Spleen (tissue), 11 donors: ENCODE data around the gene PPBP. TPM values are rescaled to one million over a fixed set of nuclear protein-coding genes. Genes with fewer than 3 reads are reported as not detected.
"Not testable (repeated sequence)": the region's sequence is repeated elsewhere in the genome, so short reads cannot be mapped to it uniquely, and the experiment has no call there.

Experiments used
- DNase-seq: peaks from one replicate; pipeline ENCODE4 v3.0.0-alpha.2; 2020
- H3K27ac ChIP-seq, 8 donors: fragments of 200-600 bp; sonication (generic) in 7 of 8; 1 replicate in 4 of 8; 2 replicates in 4 of 8; pipeline versions ENCODE4 v1.5.0 to v1.8.0; 2016 to 2021; ENCODE audit warnings: inconsistent platforms in 4 of 8, mild to moderate bottlenecking in 4 of 8, moderate library complexity in 1 of 8
- H3K27me3 ChIP-seq, 7 donors: fragments of 200-600 bp; sonication (generic) in 6 of 7; replicated peaks in 1 of 7; 1 replicate in 4 of 7; 2 replicates in 3 of 7; pipeline versions ENCODE4 v1.5.0 to v1.8.0; 2016 to 2021; ENCODE audit warnings: inconsistent platforms in 3 of 7, mild to moderate bottlenecking in 1 of 7
- H3K36me3 ChIP-seq, 6 donors: fragments of 200-600 bp; sonication (generic) in 5 of 6; 1 replicate in 4 of 6; 2 replicates in 2 of 6; pipeline versions ENCODE4 v1.5.0 to v1.8.0; 2016 to 2021; ENCODE audit warnings: inconsistent platforms in 2 of 6
- H3K4me1 ChIP-seq, 6 donors: fragments of 200-600 bp; sonication (generic) in 5 of 6; 1 replicate in 3 of 6; 2 replicates in 3 of 6; pipeline versions ENCODE4 v1.5.0 to v1.8.0; 2016 to 2021; ENCODE audit warnings: inconsistent platforms in 3 of 6
- H3K4me3 ChIP-seq, 8 donors: fragments of 200-600 bp; sonication (generic) in 7 of 8; 1 replicate in 4 of 8; 2 replicates in 4 of 8; pipeline versions ENCODE4 v1.5.0 to v1.8.0; 2016 to 2021; ENCODE audit warnings: inconsistent platforms in 4 of 8, mild to moderate bottlenecking in 4 of 8, moderate library complexity in 2 of 8
- H3K9me3 ChIP-seq, 8 donors: fragments of 200-600 bp; sonication (generic) in 7 of 8; 1 replicate in 4 of 8; 2 replicates in 4 of 8; pipeline versions ENCODE4 v1.5.0 to v1.8.0; 2016 to 2021; ENCODE audit warnings: inconsistent platforms in 4 of 8
- POLR2A ChIP-seq, 3 donors: fragments of 450-650 bp; IDR thresholded peaks; one replicate each; pipeline ENCODE4 v1.5.1; 2017; ENCODE audit warnings: antibody characterized with exemption in 3 of 3, mild to moderate bottlenecking in 1 of 3
- POLR2AphosphoS5 ChIP-seq, 3 donors: sonication (generic); formaldehyde crosslinking; IDR thresholded peaks; one replicate each; pipeline ENCODE4 v1.5.1; 2017; ENCODE audit warnings: antibody characterized with exemption in 3 of 3
- WGBS, 5 donors: extraction: QIAGEN DNeasy Blood & Tissue Kit in 3 of 5; methylation state at CpG; one replicate each; pipeline versions ENCODE4 v1.1.5 to v1.1.7; 2013 to 2018; 5-methylcytosine and 5-hydroxymethylcytosine counted together
- intact Hi-C: fragments of 100-400 bp; cut with DNase I; formaldehyde crosslinking; loops from one replicate; pipeline ENCODE4 v1.15.0; 2023; ENCODE audit warnings: low total_unique reads
- polyA plus RNA-seq, 3 donors: library from polyadenylated mRNA; stranded (reverse); fragments of 200-250 nt; gene quantifications; one replicate each; pipeline ENCODE4 v1.2.1, GENCODE V29; 2013
- total RNA-seq, 7 donors: library from RNA; depleted of rRNA in 3 of 7; stranded (reverse); fragments of >200 nt in 3 of 7; fragmentation: NEBNext Ultra II Directional in 4 of 7; extraction: Animal tissue kit (Norgen Biotek cat#: 25700) in 4 of 7; gene quantifications; one replicate each; pipeline versions ENCODE4 v1.1.0 to v1.2.1, GENCODE V29; 2016 to 2021
- TF ChIP-seq, protein P1 (sequence below), 11 experiments: fragments of 200-600 bp in 7 of 11; fragments of 450-650 bp in 4 of 11; sonication (generic) in 4 of 11; IDR thresholded peaks in 8 of 11; conservative IDR thresholded peaks in 3 of 11; 1 replicate in 7 of 11; 2 replicates in 4 of 11; pipeline versions ENCODE4 v1.4.0 to v1.8.0; 2016 to 2021; ENCODE audit warnings: antibody characterized with exemption in 11 of 11, inconsistent platforms in 4 of 11, mild to moderate bottlenecking in 1 of 11
- donor health status: healthy with polysubstance abuse.
- donor health status: DM: no; HTN: no; CAD: no; lungs with moderate emphysema.
- donor health status: DM: no; HTN: no; CAD: no.
- donor health status: Bipolar disorder and iron deficiency.
- donor health status: healthy.
- donor health status: DM: no; HTN: no; CAD: no.
- donor health status: DM: yes; HTN: yes; CAD: no.

The PPBP gene
- total and polyA plus RNA-seq, 10 donors = 12.9 to 232 (median 102) TPM

DNA sequence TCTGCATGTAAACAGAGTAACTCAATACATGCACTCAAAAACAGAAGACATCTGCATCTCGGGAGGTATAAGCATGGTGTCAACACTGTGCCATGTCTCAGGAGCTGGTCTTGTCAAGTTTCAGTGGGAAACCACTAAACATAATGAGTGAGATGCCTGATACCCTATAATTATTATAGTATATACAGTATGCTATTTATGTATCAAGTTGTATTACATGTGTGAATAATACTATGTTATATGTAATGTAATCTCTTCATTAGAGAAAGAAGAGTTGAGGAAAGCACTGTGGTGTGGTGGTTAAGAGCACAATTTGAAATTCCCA, 2.5 kb downstream of the PPBP start:
- DNase-seq = no peak
- intact Hi-C loops = no loop called here
- Histone ChIP-seq H3K9me3 (no peaks in the 10 kb centered on the region), H3K27me3 (peaks cover 0 to 8% (median 0%) of the 10 kb centered on the region in 7 donors), H3K27ac (no peak overlapping the region), H3K36me3 (no peaks in the 10 kb centered on the region), H3K4me3 (no peak overlapping the region), H3K4me1 (peaks cover 0 to 9% (median 0%) of the 10 kb centered on the region in 6 donors)
- TF ChIP-seq POLR2AphosphoS5 (IDR thresholded peaks at IDR 0.05) = no peak
- TF ChIP-seq, protein P1, sequence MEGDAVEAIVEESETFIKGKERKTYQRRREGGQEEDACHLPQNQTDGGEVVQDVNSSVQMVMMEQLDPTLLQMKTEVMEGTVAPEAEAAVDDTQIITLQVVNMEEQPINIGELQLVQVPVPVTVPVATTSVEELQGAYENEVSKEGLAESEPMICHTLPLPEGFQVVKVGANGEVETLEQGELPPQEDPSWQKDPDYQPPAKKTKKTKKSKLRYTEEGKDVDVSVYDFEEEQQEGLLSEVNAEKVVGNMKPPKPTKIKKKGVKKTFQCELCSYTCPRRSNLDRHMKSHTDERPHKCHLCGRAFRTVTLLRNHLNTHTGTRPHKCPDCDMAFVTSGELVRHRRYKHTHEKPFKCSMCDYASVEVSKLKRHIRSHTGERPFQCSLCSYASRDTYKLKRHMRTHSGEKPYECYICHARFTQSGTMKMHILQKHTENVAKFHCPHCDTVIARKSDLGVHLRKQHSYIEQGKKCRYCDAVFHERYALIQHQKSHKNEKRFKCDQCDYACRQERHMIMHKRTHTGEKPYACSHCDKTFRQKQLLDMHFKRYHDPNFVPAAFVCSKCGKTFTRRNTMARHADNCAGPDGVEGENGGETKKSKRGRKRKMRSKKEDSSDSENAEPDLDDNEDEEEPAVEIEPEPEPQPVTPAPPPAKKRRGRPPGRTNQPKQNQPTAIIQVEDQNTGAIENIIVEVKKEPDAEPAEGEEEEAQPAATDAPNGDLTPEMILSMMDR (IDR thresholded peaks at IDR 0.05 in 8 of 11, conservative IDR thresholded peaks at IDR 0.05 in 3 of 11) = no peak
- TF ChIP-seq POLR2A (IDR thresholded peaks at IDR 0.05) = no peak
- WGBS, 5 donors = 70 to 91% (median 84%) methylated on average over 1 of the region's 1 CpG

DNA sequence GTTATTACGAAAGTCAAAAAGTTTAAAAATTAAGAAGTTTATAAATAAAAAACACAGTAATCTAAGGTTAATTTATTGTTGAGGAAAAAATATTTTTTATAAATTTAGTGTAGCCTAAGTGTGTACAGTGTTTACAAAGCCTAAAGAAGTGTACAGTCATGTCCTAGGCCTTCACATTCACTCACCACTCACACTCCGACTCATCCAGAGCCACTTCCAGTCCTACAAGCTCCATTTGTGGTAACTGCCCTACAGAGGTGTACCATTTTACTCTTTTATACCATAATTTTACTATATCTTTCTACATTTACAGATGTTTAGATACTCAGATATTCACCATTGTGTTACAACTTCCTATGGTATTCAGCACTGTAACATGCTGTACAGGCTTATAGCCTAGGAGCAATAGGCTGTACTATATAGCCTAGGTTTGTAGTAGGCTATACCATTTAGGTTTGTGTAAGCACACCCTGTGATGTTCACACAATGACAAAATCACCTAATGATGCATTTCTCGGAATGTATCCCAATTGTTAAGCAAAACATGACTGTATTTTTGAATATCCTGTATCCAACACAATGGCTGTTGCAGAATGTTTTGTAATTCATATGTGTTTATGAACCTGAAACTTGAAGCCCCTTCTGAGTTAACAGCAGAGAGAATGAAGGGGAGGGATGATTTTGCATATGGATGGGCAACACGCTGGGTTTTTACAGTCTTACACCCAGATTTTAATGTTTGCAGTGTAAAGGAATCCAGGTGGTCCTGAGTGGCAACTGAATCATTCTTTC, 3.1 kb downstream of the PPBP start:
- no peak for DNase-seq
- H3K4me1 ChIP-seq = peaks cover 0 to 9% (median 0%) of the 10 kb centered on the region in 6 donors
- H3K9me3 ChIP-seq = no peaks in the 10 kb centered on the region
- intact Hi-C loops = no loop called here
- H3K27me3 ChIP-seq = peaks cover 0 to 8% (median 0%) of the 10 kb centered on the region in 7 donors
- H3K36me3 ChIP-seq = no peaks in the 10 kb centered on the region
- no peak overlapping the region for H3K4me3 ChIP-seq
- 85 to 94% (median 92%) methylated on average over 4 of the region's 4 CpGs for WGBS, 5 donors
- TF ChIP-seq, protein P1 (IDR thresholded peaks at IDR 0.05 in 8 of 11, conservative IDR thresholded peaks at IDR 0.05 in 3 of 11) = no peak
- TF ChIP-seq POLR2A (IDR thresholded peaks at IDR 0.05) = no peak
- TF ChIP-seq POLR2AphosphoS5 (IDR thresholded peaks at IDR 0.05) = no peak
- H3K27ac ChIP-seq = no peak overlapping the region

DNA sequence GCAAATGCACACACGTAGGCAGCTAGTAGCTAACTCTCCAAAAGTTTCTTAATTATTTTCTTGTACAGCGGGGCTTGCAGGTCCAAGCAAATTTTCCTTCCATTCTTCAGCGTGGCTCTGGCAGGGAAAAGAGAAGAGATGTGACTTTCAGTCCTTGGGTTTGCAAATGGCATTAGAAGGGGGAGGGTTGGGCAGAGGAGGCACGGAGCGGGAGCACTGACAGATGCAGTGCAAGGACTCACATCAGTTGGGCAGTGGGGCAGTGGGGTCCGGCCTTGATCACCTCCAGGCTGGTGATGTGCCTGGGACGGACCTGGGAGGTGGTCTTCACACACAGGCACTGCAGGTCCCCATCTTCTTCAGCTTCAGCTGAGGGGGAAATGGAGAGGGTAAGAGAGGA, 6.8 kb downstream of the PPBP start:
- H3K27me3 ChIP-seq, intact Hi-C loops, H3K9me3 ChIP-seq, DNase-seq, H3K36me3 ChIP-seq, H3K4me3 ChIP-seq, H3K4me1 ChIP-seq, H3K27ac ChIP-seq: not testable (repeated sequence)
- 76 to 90% (median 89%) methylated on average over 7 of the region's 7 CpGs for WGBS, 5 donors

DNA sequence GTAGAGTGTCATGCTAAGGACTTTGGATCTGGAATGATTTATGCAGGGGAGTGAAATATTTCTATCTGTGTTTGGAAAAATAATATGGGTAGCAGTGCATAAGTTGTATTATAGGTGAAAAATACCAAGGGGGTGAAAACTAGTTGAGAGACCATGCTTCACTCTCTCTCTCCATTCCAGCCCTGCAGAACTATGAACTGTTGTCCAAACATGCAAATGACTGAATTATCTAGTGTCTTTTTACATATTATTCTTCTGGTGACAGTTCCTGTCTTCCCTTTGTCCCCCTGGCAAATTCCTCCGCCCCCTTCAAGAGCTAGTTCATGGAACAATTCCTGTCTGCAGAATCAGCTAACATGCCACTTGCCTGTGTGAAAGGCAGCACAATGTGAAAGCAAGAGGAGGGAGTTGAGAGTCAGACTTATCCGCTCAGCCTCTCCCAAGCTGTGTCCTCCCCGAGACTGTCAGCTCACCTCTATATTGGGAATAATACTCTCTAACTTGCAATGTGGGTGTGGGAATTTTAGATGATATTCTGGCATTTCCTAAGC, 8.5 kb downstream of the PPBP start:
- Histone ChIP-seq H3K27ac (no peak overlapping the region), H3K4me1 (peaks cover 0 to 9% (median 0%) of the 10 kb centered on the region in 6 donors), H3K27me3 (peaks cover 0 to 8% (median 0%) of the 10 kb centered on the region in 7 donors), H3K36me3 (no peaks in the 10 kb centered on the region), H3K9me3 (peaks cover 0 to 17% (median 15%) of the 10 kb centered on the region in 8 donors), H3K4me3 (no peak overlapping the region)
- no peak for DNase-seq
- intact Hi-C loops = no loop called here
- 89 to 92% (median 90%) methylated on average over 3 of the region's 3 CpGs for WGBS, 5 donors
- TF ChIP-seq, protein P1 (IDR thresholded peaks at IDR 0.05 in 8 of 11, conservative IDR thresholded peaks at IDR 0.05 in 3 of 11) = no peak
- no peak for TF ChIP-seq POLR2A (IDR thresholded peaks at IDR 0.05)
- no peak for TF ChIP-seq POLR2AphosphoS5 (IDR thresholded peaks at IDR 0.05)
